Measurements from ENCODE around the gene EPN3. TPM values are rescaled to one million over a fixed set of nuclear protein-coding genes. Genes with fewer than 3 reads are reported as not detected.

The EPN3 gene
- total RNA-seq, 2 experiments from 2014 or later: 0.28 TPM; not detected in 1

DNA sequence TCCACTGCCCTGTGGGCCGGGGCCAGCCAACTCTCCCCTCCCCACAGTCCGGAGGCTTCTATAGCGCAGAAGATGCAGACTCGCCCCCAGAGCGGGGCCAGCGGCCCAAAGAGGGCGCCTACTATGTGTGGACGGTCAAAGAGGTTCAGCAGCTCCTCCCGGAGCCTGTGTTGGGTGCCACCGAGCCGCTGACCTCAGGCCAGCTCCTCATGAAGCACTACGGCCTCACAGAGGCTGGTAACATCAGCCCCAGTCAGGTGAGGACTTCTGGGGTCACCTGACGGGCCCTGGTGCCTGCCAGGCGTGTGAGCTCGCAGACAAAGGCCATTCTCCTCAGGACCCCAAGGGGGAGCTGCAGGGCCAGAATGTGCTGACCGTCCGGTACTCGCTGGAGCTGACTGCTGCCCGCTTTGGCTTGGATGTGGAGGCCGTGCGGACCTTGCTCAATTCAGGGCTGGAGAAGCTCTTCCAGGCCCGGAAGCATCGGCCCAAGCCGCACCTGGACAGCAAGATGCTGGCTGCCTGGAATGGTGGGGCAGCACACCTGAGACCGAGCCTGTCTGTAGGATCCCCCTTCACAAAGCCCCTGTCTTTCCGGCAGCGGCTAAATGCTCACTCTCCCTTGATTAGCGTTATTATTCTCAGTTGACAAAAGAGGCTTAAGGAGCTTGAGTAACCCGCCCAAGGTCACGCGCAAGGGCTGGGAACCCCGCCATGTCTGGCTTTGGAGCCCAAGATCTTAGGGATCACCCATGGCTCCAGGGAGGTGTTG is 18.3 kb downstream of the EPN3 start:
- Histone ChIP-seq H2AFZ (ENCODE audit: low read length) (no peak overlapping the region), H3K79me2 (ENCODE audit: insufficient read depth, low read depth, low read length) (no peaks in the 10 kb centered on the region), H3K9me3 (ENCODE audit: low read length) (no peaks in the 10 kb centered on the region), H3K27ac (ENCODE audit: low read depth, low read length, poor library complexity, severe bottlenecking) (no peak overlapping the region), H3K36me3 (ENCODE audit: insufficient read depth, low read length) (no peaks in the 10 kb centered on the region), H3K4me1 (ENCODE audit: insufficient read depth, low read length, poor library complexity, severe bottlenecking) (peaks cover 7% of the 10 kb centered on the region), H3K4me3 (ENCODE audit: low read depth, low read length, poor library complexity, severe bottlenecking) (no peak overlapping the region), H3K4me2 (ENCODE audit: low read length) (no peak overlapping the region), H4K20me1 (ENCODE audit: insufficient read depth, low read length) (no peaks in the 10 kb centered on the region), H3K9me2 (ENCODE audit: insufficient read depth, low read length) (no peaks in the 10 kb centered on the region)
- TF ChIP-seq, protein P1, sequence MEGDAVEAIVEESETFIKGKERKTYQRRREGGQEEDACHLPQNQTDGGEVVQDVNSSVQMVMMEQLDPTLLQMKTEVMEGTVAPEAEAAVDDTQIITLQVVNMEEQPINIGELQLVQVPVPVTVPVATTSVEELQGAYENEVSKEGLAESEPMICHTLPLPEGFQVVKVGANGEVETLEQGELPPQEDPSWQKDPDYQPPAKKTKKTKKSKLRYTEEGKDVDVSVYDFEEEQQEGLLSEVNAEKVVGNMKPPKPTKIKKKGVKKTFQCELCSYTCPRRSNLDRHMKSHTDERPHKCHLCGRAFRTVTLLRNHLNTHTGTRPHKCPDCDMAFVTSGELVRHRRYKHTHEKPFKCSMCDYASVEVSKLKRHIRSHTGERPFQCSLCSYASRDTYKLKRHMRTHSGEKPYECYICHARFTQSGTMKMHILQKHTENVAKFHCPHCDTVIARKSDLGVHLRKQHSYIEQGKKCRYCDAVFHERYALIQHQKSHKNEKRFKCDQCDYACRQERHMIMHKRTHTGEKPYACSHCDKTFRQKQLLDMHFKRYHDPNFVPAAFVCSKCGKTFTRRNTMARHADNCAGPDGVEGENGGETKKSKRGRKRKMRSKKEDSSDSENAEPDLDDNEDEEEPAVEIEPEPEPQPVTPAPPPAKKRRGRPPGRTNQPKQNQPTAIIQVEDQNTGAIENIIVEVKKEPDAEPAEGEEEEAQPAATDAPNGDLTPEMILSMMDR (conservative IDR thresholded peaks at IDR 0.05; ENCODE audit: low read length): peak; percentile 70
- TF ChIP-seq EZH2phosphoT487 (IDR thresholded peaks at IDR 0.05; ENCODE audit: borderline replicate concordance, low read depth, low read length): no peak
- BruUV-seq (replicated peaks): no TSS peak
- ChIA-PET POLR2A (interaction anchor here (0.5 kb wide), 1 partner anchor 208 kb away, joined by 3 read pairs; no protein-coding TSS in a partner anchor), CTCF (ENCODE audit: unreplicated experiment) (interaction anchor here (0.6 kb wide), 1 partner anchor 75 kb away, joined by 3 read pairs; no protein-coding TSS in a partner anchor)
- intact Hi-C loops (cut with micrococcal nuclease; ENCODE audit: unreplicated experiment): no loop called here
- peak; percentile 44 for DNase-seq (ENCODE audit: low spot score)

DNA sequence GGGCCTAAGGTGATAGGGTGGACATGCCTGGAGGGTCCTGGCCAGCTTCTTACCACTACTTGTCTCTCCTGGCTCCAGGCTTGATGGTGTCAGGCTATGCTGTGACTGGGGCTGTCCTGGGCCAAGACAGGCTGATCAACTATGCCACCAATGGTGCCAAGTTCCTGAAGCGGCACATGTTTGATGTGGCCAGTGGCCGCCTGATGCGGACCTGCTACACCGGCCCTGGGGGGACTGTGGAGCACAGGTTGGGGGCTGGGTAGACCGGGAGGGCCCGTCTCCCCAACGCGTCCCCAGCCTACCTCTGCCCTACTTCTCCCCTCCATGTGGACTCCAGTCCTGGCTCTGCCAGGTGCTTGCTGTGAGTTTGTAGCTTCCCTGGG is 18.9 kb downstream of the EPN3 start:
- BruUV-seq (replicated peaks): no TSS peak
- Histone ChIP-seq H3K27ac (ENCODE audit: low read depth, low read length, poor library complexity, severe bottlenecking) (no peak overlapping the region), H3K36me3 (ENCODE audit: insufficient read depth, low read length) (no peaks in the 10 kb centered on the region), H3K4me1 (ENCODE audit: insufficient read depth, low read length, poor library complexity, severe bottlenecking) (peaks cover 7% of the 10 kb centered on the region), H3K79me2 (ENCODE audit: insufficient read depth, low read depth, low read length) (no peaks in the 10 kb centered on the region), H3K4me3 (ENCODE audit: low read depth, low read length, poor library complexity, severe bottlenecking) (no peak overlapping the region), H2AFZ (ENCODE audit: low read length) (no peak overlapping the region), H3K4me2 (ENCODE audit: low read length) (no peak overlapping the region), H4K20me1 (ENCODE audit: insufficient read depth, low read length) (no peaks in the 10 kb centered on the region), H3K9me3 (ENCODE audit: low read length) (no peaks in the 10 kb centered on the region), H3K9me2 (ENCODE audit: insufficient read depth, low read length) (no peaks in the 10 kb centered on the region)
- ChIA-PET CTCF (ENCODE audit: unreplicated experiment) (interaction anchor here (0.6 kb wide), 1 partner anchor 75 kb away, joined by 3 read pairs; no protein-coding TSS in a partner anchor), POLR2A (no interaction called here)
- no peak for DNase-seq (ENCODE audit: low spot score)
- intact Hi-C loops (cut with micrococcal nuclease; ENCODE audit: unreplicated experiment): no loop called here
- TF ChIP-seq, protein P1 (conservative IDR thresholded peaks at IDR 0.05; ENCODE audit: low read length): no peak
- TF ChIP-seq EZH2phosphoT487 (IDR thresholded peaks at IDR 0.05; ENCODE audit: borderline replicate concordance, low read depth, low read length): no peak

DNA sequence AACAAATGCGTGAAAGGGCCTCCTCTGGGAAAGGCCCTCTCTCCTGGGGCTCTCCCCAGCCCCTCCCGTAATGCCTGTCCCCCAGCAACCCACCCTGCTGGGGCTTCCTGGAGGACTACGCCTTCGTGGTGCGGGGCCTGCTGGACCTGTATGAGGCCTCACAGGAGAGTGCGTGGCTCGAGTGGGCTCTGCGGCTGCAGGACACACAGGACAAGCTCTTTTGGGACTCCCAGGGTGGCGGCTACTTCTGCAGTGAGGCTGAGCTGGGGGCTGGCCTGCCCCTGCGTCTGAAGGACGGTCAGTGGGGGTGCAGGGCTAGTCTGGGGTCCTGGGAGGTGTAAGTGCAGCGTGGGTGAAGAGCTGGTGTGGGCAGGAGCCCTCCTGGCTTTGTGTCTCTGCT is 19.3 kb downstream of the EPN3 start:
- no peaks in the 10 kb centered on the region for H3K9me2 ChIP-seq (ENCODE audit: insufficient read depth, low read length)
- intact Hi-C loops (cut with micrococcal nuclease; ENCODE audit: unreplicated experiment): no loop called here
- no peak for TF ChIP-seq EZH2phosphoT487 (IDR thresholded peaks at IDR 0.05; ENCODE audit: borderline replicate concordance, low read depth, low read length)
- TF ChIP-seq, protein P1 (conservative IDR thresholded peaks at IDR 0.05; ENCODE audit: low read length): no peak
- H3K36me3 ChIP-seq (ENCODE audit: insufficient read depth, low read length): no peaks in the 10 kb centered on the region
- ChIA-PET POLR2A (no interaction called here), CTCF (ENCODE audit: unreplicated experiment) (interaction anchor here (0.6 kb wide), 1 partner anchor 72 kb away, joined by 3 read pairs; no protein-coding TSS in a partner anchor)
- no peak for DNase-seq (ENCODE audit: low spot score)
- no peaks in the 10 kb centered on the region for H3K9me3 ChIP-seq (ENCODE audit: low read length)
- H4K20me1 ChIP-seq (ENCODE audit: insufficient read depth, low read length): no peaks in the 10 kb centered on the region
- no peak overlapping the region for H2AFZ ChIP-seq (ENCODE audit: low read length)
- H3K4me3 ChIP-seq (ENCODE audit: low read depth, low read length, poor library complexity, severe bottlenecking): no peak overlapping the region
- no TSS peak for BruUV-seq (replicated peaks)
- H3K4me1 ChIP-seq (ENCODE audit: insufficient read depth, low read length, poor library complexity, severe bottlenecking): peaks cover 7% of the 10 kb centered on the region
- H3K27ac ChIP-seq (ENCODE audit: low read depth, low read length, poor library complexity, severe bottlenecking): no peak overlapping the region
- H3K4me2 ChIP-seq (ENCODE audit: low read length): no peak overlapping the region
- no peaks in the 10 kb centered on the region for H3K79me2 ChIP-seq (ENCODE audit: insufficient read depth, low read depth, low read length)

Measured in OCI-LY7 (cell line).